GM18499 (cell line): ENCODE data around the gene EHMT1.
"Not testable (repeated sequence)": the region's sequence is repeated elsewhere in the genome, so short reads cannot be mapped to it uniquely, and the experiment has no call there.

ENCODE experiments used
- ATAC-seq: cut with Tn5 transposase; IDR thresholded peaks from one replicate; pipeline ENCODE4 v1.9.1; 2021; ENCODE audit warnings: moderate number of reproducible peaks; ENCODE audit not compliant: insufficient read depth, unreplicated experiment

The EHMT1 gene

GRCh38 chr9:137876781-137877386 lies 258.1 kb downstream of the EHMT1 start:
- ATAC-seq = no peak

- ATAC-seq = not testable (repeated sequence)
Measured at GRCh38 chr9:137877506-137878122, 258.8 kb downstream of the EHMT1 start, which contains the start of gene CACNA1B. TSS of gene CACNA1B (plus strand) at chr9:137877782. CDS start at chr9:137877934, 152 bp downstream.

GRCh38 chr9:137878146-137878941 lies 259.5 kb downstream of the EHMT1 start:
- ATAC-seq = no peak

GRCh38 chr9:137879052-137879451 lies 260.2 kb downstream of the EHMT1 start:
- ATAC-seq = no peak

GRCh38 chr9:137879566-137880150 lies 260.9 kb downstream of the EHMT1 start:
- ATAC-seq = no peak

- ATAC-seq = no peak
Measured at GRCh38 chr9:137880160-137880975, 261.6 kb downstream of the EHMT1 start.

- no peak for ATAC-seq
Measured at GRCh38 chr9:137880976-137881530, 262.2 kb downstream of the EHMT1 start.

- no peak for ATAC-seq
Measured at GRCh38 chr9:137881591-137882505, 263.0 kb downstream of the EHMT1 start.

GRCh38 chr9:137882506-137882821 lies 263.7 kb downstream of the EHMT1 start:
- ATAC-seq = no peak

GRCh38 chr9:137883977-137884376 lies 265.2 kb downstream of the EHMT1 start:
- ATAC-seq = not testable (repeated sequence)

- not testable (repeated sequence) for ATAC-seq
Measured at GRCh38 chr9:137884547-137884946, 265.7 kb downstream of the EHMT1 start.

GRCh38 chr9:137885121-137885520 lies 266.3 kb downstream of the EHMT1 start:
- not testable (repeated sequence) for ATAC-seq
